LNCaP clone FGC (cell line): ENCODE measurements around the gene LAMB2.

ENCODE experiments used
- DNase-seq: peaks from one replicate; pipeline ENCODE4 v3.0.0-alpha.2; 2011; ENCODE audit warnings: low read depth
- H3K4me3 ChIP-seq: 2 replicates; pipeline ENCODE4 v1.5.1; 2011; ENCODE audit warnings: mild to moderate bottlenecking, low read depth, low read length, control low read depth
- CTCF ChIP-seq: IDR thresholded peaks from 2 replicates; pipeline ENCODE4 v1.5.1; 2012; ENCODE audit warnings: mild to moderate bottlenecking; ENCODE audit not compliant: control insufficient read depth, insufficient read depth; ENCODE audit errors: extremely low read depth

Gene LAMB2

GRCh38 chr3:49122022-49122421 is 10.8 kb downstream of the LAMB2 start:
- TF ChIP-seq CTCF = no peak
- no peak overlapping the region for H3K4me3 ChIP-seq
- DNase-seq = no peak

GRCh38 chr3:49121132-49121736 is 11.6 kb downstream of the LAMB2 start:
- no peak for DNase-seq
- H3K4me3 ChIP-seq = peak overlapping the region; percentile 91
- no peak for TF ChIP-seq CTCF

- TF ChIP-seq CTCF = no peak
- H3K4me3 ChIP-seq = peak within 1 kb of the TSS; percentile 91
- DNase-seq = peak; percentile 78
These were observed 12.3 kb downstream of the LAMB2 start, which contains the start of gene USP19 for GRCh38 chr3:49120438-49121131. TSS of gene USP19 (minus strand) at chr3:49120823. CDS start at chr3:49119145, 1,678 bp downstream.

GRCh38 chr3:49120096-49120437 is 12.8 kb downstream of the LAMB2 start:
- TF ChIP-seq CTCF = no peak
- DNase-seq = no peak
- peak overlapping the region; percentile 91 for H3K4me3 ChIP-seq

GRCh38 chr3:49119439-49119838 is 13.4 kb downstream of the LAMB2 start:
- H3K4me3 ChIP-seq = peak overlapping the region; percentile 91
- TF ChIP-seq CTCF = no peak
- no peak for DNase-seq

- peak overlapping the region; percentile 91 for H3K4me3 ChIP-seq
- DNase-seq = no peak
- TF ChIP-seq CTCF = no peak
These were observed 13.8 kb downstream of the LAMB2 start for GRCh38 chr3:49119036-49119435.

- DNase-seq = no peak
- 0 out of 2 replicates have a peak, but pooled peaks have one; percentile 2 for TF ChIP-seq CTCF
- no peak overlapping the region for H3K4me3 ChIP-seq
These were observed 20.6 kb downstream of the LAMB2 start for GRCh38 chr3:49112262-49112661.
